Cortex of kidney (tissue), 1 donor: ENCODE results near the gene CEACAM21.
"Not testable (repeated sequence)": the region's sequence is repeated elsewhere in the genome, so short reads cannot be mapped to it uniquely, and the experiment has no call there.

Experiments
- DNase-seq: peaks from one replicate; lab custom pipeline; 2025; lab: John Stamatoyannopoulos, UW

The CEACAM21 gene

GRCh38 chr19:41549884-41550283 is 26.1 kb upstream of the CEACAM21 start:
- no peak for DNase-seq

GRCh38 chr19:41551212-41551610 is 24.8 kb upstream of the CEACAM21 start:
- DNase-seq = no peak

- no peak for DNase-seq
Observed at GRCh38 chr19:41551711-41552110, 24.3 kb upstream of the CEACAM21 start.

GRCh38 chr19:41552558-41552957 is 23.4 kb upstream of the CEACAM21 start:
- DNase-seq = no peak

DNA sequence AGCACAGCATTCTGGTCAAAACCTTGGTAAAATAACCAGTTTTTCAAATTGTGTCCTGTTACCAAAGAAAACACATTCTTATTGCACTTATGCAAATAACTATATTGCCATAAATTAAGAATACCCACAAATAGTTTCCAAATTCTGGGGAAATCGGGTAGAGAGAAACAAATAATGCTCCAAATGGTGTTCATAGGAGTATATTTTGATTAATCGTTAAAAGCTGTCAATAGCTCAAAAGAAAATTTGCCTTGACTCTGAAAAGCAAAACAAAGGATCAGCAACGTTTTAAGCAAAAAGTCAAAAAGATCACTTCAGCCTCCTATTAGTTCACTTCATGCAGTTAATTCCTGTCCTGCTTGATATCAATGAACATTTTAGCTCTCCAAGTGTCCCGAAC is 22.2 kb upstream of the CEACAM21 start:
- no peak for DNase-seq

DNA sequence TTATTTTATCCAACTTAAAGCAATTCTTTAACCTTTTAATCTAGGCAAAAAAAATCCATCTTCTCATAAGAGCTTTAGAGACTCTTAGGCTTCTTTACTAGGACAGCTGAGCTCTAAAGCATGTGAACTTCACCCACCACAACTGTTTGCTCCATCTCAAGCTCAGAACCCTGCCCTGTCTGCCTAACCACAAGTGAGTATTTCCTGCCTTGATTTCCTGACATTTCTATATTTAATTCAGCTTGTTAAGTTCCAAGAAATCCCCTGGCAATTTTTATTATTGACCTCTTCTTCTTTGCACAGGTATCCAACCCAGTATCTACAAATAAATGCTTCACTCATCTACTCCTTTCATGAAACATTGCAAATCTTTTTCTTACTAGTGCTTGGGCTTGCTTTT is 21.1 kb upstream of the CEACAM21 start:
- DNase-seq = no peak

DNA sequence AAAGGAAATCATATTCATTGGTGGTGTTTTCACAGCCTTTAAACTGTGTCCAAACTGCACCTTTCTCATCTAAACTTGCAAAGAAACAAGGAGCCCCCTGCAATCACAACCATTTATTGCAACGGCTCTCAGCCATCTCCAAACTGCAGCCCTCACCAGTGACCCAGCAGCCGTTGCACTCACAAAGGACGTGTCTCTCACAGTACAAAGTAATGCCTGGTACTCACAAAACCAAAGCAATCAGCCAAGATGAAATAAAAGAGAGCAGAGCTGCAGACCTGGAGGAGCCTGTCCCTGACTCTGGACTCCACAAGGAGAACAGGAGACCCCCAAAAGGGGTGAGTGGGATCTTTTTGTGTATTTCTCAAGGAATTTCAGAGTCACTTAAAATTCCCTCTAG is 20.2 kb upstream of the CEACAM21 start:
- DNase-seq = no peak

DNA sequence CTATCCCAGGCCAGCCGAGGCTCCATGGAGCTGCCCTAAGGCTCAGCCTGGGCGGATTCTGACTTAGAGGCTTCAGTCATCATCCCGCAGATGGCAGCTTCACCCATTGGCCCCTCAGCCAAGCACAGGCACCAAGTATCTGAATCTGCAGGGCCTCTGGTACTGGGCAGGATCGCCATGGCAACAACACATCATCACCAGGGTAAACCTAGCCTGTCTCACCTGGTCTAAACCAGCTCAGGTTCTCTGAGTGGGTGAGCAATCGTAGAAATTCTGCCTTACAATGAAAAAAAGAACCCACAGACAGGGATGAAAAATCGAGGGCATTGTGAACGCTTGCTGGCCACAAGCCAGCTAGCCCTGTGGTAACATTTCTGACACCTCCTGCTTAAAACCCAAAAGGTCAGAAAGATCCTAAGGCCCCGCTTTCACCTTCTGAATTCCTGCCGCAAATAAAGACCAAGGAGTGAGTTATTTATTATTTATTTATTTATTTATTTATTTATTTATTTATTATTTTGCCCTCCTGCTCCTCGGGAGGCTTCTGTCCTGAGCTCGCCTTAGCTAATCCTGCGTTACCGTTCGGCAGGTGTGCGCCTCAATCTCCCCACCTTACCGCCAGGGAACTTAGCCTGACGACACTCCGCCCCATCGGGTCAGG is 12.0 kb upstream of the CEACAM21 start:
- DNase-seq = no peak

DNA sequence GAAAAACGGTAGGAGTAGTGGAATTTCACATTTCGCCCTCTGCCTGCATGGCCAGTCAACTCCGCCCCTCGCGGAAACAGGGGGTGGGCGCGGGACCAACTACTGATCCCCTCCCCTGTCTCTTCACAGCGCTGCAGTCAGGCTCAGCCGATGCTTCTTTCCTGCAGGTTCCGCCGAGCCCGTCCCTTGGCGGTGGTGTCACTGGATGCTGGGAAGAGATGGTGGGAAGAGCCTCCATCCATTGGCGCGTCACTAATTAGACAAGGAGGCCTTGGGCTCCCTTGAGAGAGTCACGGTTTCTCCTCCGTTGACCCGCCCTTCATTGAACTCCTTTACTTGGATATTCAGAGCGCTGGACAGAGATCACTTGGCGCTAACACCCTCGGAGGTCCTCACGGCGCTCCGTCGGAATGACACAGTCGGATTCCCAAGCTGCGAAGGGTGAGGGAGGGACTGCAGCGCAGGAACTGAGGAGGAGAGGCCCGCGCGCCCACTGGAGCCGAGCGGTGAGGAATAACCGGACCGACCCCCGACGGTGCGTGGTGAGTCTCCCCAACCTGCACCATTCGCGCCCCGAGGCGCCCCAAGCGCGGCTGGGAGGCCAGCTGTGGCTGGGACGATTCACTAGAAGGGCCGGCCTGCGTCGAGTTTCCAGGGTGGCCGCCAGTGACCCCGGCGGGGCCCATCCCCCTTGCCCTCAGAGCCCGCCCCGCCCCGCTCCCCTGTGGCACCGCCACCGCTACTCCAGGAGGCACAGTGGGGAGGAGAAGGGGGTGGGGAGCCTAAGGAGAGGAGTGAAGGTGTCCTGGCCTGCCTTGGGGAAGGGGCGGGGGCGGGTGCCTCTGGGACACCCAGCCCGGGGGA is 11.2 kb upstream of the CEACAM21 start:
- no peak for DNase-seq

DNA sequence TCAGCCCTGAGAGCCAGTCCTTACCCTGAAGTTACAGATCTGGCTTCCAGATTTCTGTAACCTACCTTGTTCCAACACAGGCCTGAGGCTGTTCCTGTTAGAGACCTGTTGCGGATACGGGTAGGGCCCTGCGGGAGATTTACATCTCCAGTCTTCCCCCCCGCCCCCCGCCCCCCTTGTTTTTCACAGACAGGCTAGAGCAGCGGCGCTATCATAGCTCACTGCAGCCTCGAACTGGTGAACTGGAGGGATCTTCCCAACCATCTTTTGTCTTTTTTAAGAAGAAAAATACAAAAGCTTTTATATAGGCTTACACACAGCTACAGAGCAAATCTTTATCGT is 10.6 kb upstream of the CEACAM21 start:
- DNase-seq = no peak

DNA sequence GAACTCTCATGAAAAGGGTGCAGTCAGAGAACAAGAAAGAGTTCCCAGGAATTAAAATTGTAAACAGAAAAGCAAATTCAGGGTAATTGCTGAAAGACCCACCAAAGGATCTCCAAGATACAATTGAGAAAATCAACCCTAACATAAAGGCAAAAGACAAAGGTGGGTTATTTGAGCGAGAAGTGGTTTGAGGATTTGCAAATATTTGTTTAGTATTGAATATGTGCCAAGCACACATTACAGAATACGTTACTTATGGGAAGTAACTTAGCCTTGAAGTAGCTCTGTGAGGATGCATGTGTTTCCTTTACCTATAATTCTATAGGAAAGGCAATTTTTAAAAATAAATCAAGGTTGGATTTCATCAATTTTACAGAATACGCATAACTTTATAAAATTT is 10.0 kb upstream of the CEACAM21 start:
- DNase-seq = no peak

- no peak for DNase-seq
Observed at GRCh38 chr19:41569481-41570150, 6.3 kb upstream of the CEACAM21 start.

- no peak for DNase-seq
Observed at GRCh38 chr19:41570179-41570578, 5.8 kb upstream of the CEACAM21 start.

- no peak for DNase-seq
Observed at GRCh38 chr19:41570639-41571112, 5.3 kb upstream of the CEACAM21 start.

DNA sequence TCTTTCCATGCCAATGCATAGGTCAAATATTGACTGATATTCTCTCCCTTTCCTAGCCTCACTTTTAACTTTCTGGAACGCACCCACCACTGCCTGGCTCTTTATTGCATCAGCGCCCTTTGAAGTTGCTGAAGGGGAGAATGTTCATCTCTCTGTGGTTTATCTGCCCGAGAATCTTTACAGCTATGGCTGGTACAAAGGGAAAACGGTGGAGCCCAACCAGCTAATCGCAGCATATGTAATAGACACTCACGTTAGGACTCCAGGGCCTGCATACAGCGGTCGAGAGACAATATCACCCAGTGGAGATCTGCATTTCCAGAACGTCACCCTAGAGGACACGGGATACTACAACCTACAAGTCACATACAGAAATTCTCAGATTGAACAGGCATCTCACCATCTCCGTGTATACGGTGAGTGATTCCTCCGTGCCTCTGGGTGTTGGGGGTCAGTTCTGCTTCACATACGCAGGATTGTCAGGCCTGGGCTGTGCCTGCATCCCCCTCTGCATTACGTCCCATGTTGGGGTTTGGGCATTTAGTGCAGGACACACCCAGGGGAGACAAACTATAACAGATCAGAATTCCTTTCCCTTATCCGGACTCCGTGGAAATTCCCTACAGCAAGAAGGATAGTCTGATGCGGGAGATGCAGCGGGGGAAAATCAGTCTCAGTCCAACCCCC is 1.3 kb downstream of the CEACAM21 start:
- DNase-seq = no peak

DNA sequence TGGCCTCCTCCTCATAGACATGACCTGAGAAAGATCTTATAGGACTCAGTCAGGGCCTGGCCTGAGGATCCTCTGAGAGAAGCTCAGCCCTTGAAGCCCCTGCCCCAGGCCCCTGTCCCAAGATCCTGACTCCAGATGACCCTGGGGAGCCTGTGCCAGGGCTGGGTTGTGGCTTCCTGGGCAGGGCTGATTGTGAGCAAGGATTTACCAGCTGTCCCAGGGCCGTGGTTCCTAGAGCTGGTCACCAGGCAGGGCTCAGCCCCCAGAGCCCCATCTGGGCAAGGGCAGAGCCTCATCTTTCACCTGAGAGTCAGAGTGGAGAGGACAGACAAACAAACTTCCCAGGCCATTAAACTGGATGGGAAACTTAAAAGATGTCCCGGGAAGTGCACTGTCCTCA is 1.9 kb downstream of the CEACAM21 start:
- no peak for DNase-seq

DNA sequence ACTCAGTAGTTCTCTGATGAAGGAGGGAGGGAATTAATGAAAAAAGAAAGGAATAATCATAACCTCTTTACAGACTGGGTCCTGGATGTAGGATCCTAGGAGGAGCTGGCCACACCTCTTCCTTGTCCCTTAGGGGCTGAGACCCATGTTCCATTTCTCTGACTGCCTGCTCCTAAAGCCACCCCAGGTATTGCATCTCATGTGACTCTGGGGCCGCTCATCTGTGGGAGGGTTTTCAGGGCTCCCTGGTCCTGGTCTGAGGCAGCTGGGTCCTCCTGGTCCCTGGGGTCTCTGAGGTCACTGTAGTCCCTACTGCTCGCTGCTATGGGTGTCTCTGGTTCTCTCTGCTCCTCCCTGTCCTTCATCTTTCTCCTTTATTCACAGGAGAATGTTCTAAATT is 2.9 kb downstream of the CEACAM21 start:
- DNase-seq = no peak

DNA sequence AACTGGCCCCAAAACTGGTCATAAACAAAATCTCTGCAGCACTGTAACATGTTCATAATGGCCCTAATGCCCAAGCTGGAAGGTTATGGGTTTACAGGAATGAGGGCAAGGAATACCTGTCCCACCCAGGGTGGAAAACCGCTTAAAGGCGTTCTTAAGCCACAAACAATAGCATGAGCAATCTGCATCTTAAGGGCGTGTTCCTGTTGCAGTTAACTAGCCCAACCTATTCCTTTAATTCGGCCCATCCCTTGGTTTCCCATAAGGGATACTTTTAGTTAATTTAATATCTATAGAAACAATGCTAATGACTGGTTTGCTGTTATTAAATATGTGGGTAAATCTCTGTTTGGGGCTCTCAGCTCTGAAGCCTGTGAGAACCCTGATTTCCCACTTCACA is 5.1 kb downstream of the CEACAM21 start:
- not testable (repeated sequence) for DNase-seq

- not testable (repeated sequence) for DNase-seq
Observed at GRCh38 chr19:41582577-41583182, 6.7 kb downstream of the CEACAM21 start.

DNA sequence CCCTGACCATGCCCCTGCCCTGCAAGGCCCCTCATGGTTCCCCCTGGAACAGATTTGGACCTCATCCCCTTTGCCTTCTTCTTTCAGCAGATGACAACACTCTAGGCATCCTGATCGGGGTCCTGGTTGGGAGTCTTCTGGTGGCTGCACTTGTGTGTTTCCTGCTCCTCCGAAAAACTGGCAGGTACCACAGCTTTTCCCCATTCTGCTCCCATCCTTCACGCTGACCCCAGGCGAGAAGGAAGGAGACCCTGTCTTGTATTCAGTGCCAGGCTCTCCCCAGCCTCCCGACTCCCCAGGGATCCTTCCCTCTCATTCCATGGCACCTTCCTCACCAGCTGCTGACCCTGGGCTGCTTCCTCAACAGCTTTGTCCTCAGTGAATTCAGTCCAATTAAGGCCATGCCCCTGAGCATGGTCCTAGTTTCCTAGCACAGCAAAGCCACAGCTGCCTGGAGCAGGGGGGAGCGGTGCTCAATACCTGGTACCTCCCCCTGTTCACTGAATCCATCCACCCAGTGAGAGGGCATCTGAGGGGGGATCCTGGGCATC is 8.4 kb downstream of the CEACAM21 start:
- DNase-seq = no peak

DNA sequence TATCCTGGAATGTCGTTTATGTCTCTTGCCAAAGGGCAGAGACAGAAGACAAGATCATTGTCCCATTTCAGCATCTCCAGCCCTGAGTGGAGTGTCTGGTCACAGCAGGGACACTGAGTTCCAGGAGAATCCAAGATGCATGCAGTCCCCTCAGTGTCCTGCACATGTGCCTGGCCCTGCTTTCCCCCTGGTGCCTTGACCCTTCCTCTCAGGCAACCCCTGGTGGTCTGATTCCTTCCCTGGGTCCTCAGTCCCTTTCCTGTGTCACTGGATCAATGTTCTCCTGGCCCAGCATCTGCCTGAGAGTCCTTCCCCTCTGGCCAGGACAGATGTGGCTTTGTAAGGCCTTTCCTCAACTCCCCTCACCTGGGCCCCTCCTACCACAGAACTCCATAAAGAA is 9.0 kb downstream of the CEACAM21 start:
- no peak for DNase-seq

- no peak for DNase-seq
Observed at GRCh38 chr19:41586064-41586463, 10.1 kb downstream of the CEACAM21 start.
